Measurements from ENCODE around the gene WFDC11.

GRCh38 chr20:45649312-45649863 lies 20.7 kb downstream of the WFDC11 start:
- no peak for TF ChIP-seq EZH2 (IDR thresholded peaks at IDR 0.05; ENCODE audit: low read length)
- TF ChIP-seq, protein P1, sequence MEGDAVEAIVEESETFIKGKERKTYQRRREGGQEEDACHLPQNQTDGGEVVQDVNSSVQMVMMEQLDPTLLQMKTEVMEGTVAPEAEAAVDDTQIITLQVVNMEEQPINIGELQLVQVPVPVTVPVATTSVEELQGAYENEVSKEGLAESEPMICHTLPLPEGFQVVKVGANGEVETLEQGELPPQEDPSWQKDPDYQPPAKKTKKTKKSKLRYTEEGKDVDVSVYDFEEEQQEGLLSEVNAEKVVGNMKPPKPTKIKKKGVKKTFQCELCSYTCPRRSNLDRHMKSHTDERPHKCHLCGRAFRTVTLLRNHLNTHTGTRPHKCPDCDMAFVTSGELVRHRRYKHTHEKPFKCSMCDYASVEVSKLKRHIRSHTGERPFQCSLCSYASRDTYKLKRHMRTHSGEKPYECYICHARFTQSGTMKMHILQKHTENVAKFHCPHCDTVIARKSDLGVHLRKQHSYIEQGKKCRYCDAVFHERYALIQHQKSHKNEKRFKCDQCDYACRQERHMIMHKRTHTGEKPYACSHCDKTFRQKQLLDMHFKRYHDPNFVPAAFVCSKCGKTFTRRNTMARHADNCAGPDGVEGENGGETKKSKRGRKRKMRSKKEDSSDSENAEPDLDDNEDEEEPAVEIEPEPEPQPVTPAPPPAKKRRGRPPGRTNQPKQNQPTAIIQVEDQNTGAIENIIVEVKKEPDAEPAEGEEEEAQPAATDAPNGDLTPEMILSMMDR (optimal IDR thresholded peaks at IDR 0.05 in 1 of 3, IDR thresholded peaks at IDR 0.05 in 1 of 3, conservative IDR thresholded peaks at IDR 0.05 in 1 of 3; ENCODE audit: extremely low read depth in 1 of 3, insufficient read depth in 2 of 3, low read length in 3 of 3), result no peak
